Measurements from ENCODE around the gene ACVRL1.

- no peak for TF ChIP-seq ZNF274 (IDR thresholded peaks at IDR 0.05; ENCODE audit: borderline replicate concordance, low read depth, low read length)
- no peak for TF ChIP-seq CBX3 (IDR thresholded peaks at IDR 0.05; ENCODE audit: borderline replicate concordance in 1 of 2, low read length in 2 of 2)
- TF ChIP-seq HCFC1 (IDR thresholded peaks at IDR 0.05; ENCODE audit: low read depth, low read length) = no peak
- TF ChIP-seq FOXP4 (CRISPR knock-in tag; IDR thresholded peaks at IDR 0.05; ENCODE audit: borderline replicate concordance) = no peak
- TF ChIP-seq HNRNPL (IDR thresholded peaks at IDR 0.05; ENCODE audit: low read depth, low read length) = no peak
- no peak for TF ChIP-seq EGR1 (conservative IDR thresholded peaks at IDR 0.05)
Observed at GRCh38 chr12:51941604-51942003, 34.3 kb downstream of the ACVRL1 start.
